Activated B cell treated with CpG ODN at 0.5 μM for 24 hours (primary cell): Measurements from ENCODE around the gene GNA14. TPM values are rescaled to one million over a fixed set of nuclear protein-coding genes. Genes with fewer than 3 reads are reported as not detected.

ENCODE experiments used
- ATAC-seq: fragments of 200-7000 bp; cut with Tn5 transposase; one replicate; pipeline ENCODE4 v1.10.0; 2021; ENCODE audit warnings: low read depth, mild to moderate bottlenecking, moderate library complexity
- CTCF ChIA-PET: fragments of 350-600 bp; sonication (Branson Sonifier 250); formaldehyde crosslinking; loops from one replicate; lab custom pipeline; 2021; ENCODE audit warnings: antibody characterized with exemption; lab: Charles Lee
- POLR2A ChIA-PET: fragments of 350-600 bp; sonication (Branson Sonifier 250); formaldehyde crosslinking; loops from one replicate; lab custom pipeline; 2021; ENCODE audit warnings: antibody characterized with exemption; lab: Charles Lee
- DNase-seq: peaks from one replicate; pipeline ENCODE4 v3.0.0; 2022
- H3K27ac Mint-ChIP-seq: one replicate; pipeline ENCODE4 v1.8.0; 2020; ENCODE audit warnings: mixed read lengths
- H3K27me3 Mint-ChIP-seq: one replicate; pipeline ENCODE4 v1.8.0; 2021; ENCODE audit warnings: mixed read lengths
- H3K36me3 Mint-ChIP-seq: one replicate; pipeline ENCODE4 v1.8.0; 2021; ENCODE audit warnings: low read depth, mixed read lengths
- H3K4me1 Mint-ChIP-seq: one replicate; pipeline ENCODE4 v1.8.0; 2021; ENCODE audit warnings: mixed read lengths
- H3K4me3 Mint-ChIP-seq: one replicate; pipeline ENCODE4 v1.8.0; 2020; ENCODE audit warnings: mild to moderate bottlenecking, mixed read lengths
- H3K9me3 Mint-ChIP-seq: one replicate; pipeline ENCODE4 v1.8.0; 2020; ENCODE audit warnings: mixed read lengths
- intact Hi-C: fragments of 100-400 bp; cut with micrococcal nuclease; formaldehyde crosslinking; loops from one replicate; pipeline ENCODE4 v1.15.1; 2024
- total RNA-seq: library from RNA; stranded (reverse); gene quantifications from 2 replicates; pipeline ENCODE4 v1.2.3, GENCODE V29; 2022
- TF ChIP-seq, protein P1 (sequence below): fragments of 200-600 bp; IDR thresholded peaks from one replicate; pipeline ENCODE4 v1.8.0; 2022; ENCODE audit warnings: antibody characterized with exemption, mild to moderate bottlenecking

Gene GNA14
- total RNA-seq, 1 donor from 2014 or later, result not detected

GRCh38 chr9:77600810-77601209, 47.3 kb downstream of the GNA14 start:
- peaks cover 3% of the 10 kb centered on the region for H3K27me3 Mint-ChIP-seq

GRCh38 chr9:77599492-77599891, 48.6 kb downstream of the GNA14 start:
- H3K27me3 Mint-ChIP-seq, result peaks cover 7% of the 10 kb centered on the region
- ChIA-PET POLR2A (no interaction called here), CTCF (no interaction called here)
- intact Hi-C loops, result no loop called here
- H3K4me3 Mint-ChIP-seq, result no peak overlapping the region
- TF ChIP-seq, protein P1, sequence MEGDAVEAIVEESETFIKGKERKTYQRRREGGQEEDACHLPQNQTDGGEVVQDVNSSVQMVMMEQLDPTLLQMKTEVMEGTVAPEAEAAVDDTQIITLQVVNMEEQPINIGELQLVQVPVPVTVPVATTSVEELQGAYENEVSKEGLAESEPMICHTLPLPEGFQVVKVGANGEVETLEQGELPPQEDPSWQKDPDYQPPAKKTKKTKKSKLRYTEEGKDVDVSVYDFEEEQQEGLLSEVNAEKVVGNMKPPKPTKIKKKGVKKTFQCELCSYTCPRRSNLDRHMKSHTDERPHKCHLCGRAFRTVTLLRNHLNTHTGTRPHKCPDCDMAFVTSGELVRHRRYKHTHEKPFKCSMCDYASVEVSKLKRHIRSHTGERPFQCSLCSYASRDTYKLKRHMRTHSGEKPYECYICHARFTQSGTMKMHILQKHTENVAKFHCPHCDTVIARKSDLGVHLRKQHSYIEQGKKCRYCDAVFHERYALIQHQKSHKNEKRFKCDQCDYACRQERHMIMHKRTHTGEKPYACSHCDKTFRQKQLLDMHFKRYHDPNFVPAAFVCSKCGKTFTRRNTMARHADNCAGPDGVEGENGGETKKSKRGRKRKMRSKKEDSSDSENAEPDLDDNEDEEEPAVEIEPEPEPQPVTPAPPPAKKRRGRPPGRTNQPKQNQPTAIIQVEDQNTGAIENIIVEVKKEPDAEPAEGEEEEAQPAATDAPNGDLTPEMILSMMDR, result no peak
- H3K4me1 Mint-ChIP-seq, result no peaks in the 10 kb centered on the region
- ATAC-seq, result no peak
- no peak for DNase-seq
- H3K36me3 Mint-ChIP-seq, result no peaks in the 10 kb centered on the region
- no peaks in the 10 kb centered on the region for H3K9me3 Mint-ChIP-seq
- no peak overlapping the region for H3K27ac Mint-ChIP-seq

More at GRCh38 chr9:77600810-77601209, 47.3 kb downstream of the GNA14 start:
- Mint-ChIP-seq H3K27ac (no peak overlapping the region), H3K4me1 (no peaks in the 10 kb centered on the region), H3K36me3 (no peaks in the 10 kb centered on the region), H3K4me3 (no peak overlapping the region), H3K9me3 (no peaks in the 10 kb centered on the region)
- TF ChIP-seq, protein P1, result no peak
- ATAC-seq, result no peak
- intact Hi-C loops, result no loop called here
- DNase-seq, result no peak
- ChIA-PET POLR2A (no interaction called here), CTCF (no interaction called here)

GRCh38 chr9:77598991-77599390, 49.1 kb downstream of the GNA14 start:
- no peaks in the 10 kb centered on the region for H3K36me3 Mint-ChIP-seq
- H3K4me3 Mint-ChIP-seq, result no peak overlapping the region
- H3K27ac Mint-ChIP-seq, result no peak overlapping the region
- TF ChIP-seq, protein P1, result no peak
- H3K4me1 Mint-ChIP-seq, result no peaks in the 10 kb centered on the region
- DNase-seq, result no peak
- no peak for ATAC-seq
- peaks cover 7% of the 10 kb centered on the region for H3K27me3 Mint-ChIP-seq
- intact Hi-C loops, result no loop called here
- POLR2A ChIA-PET, result no interaction called here
- no peaks in the 10 kb centered on the region for H3K9me3 Mint-ChIP-seq
- CTCF ChIA-PET, result no interaction called here

- Mint-ChIP-seq H3K4me1 (no peaks in the 10 kb centered on the region), H3K4me3 (no peak overlapping the region), H3K27me3 (peaks cover 7% of the 10 kb centered on the region), H3K36me3 (no peaks in the 10 kb centered on the region), H3K27ac (no peak overlapping the region), H3K9me3 (no peaks in the 10 kb centered on the region)
- ATAC-seq (no peak), DNase-seq (no peak)
- TF ChIP-seq, protein P1, result no peak
- ChIA-PET CTCF (no interaction called here), POLR2A (no interaction called here)
- intact Hi-C loops, result no loop called here
Observed at GRCh38 chr9:77598524-77598923, 49.6 kb downstream of the GNA14 start.

DNA sequence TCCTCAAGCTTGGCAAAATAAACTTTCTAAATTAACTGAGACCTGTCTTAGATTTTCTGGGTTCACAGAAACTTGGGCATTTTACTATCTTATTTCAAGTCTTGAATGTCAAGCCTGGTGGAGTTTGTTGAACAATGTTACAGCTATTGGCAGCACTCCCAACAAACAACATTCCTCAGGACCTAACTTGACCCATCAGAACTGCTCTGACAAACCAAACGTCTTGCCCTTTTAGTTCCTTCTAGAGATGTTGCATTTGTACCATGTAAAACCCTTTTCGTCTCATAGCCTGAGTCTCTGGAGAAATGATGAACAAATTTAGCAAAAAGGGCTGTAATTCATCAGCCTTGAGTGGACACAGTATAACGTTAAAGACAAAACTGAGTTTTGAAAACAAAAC, 51.1 kb downstream of the GNA14 start:
- TF ChIP-seq, protein P1, result no peak
- Mint-ChIP-seq H3K27ac (no peak overlapping the region), H3K4me3 (no peak overlapping the region), H3K27me3 (peaks cover 7% of the 10 kb centered on the region), H3K4me1 (no peaks in the 10 kb centered on the region), H3K36me3 (no peaks in the 10 kb centered on the region), H3K9me3 (no peaks in the 10 kb centered on the region)
- ChIA-PET POLR2A (no interaction called here), CTCF (no interaction called here)
- ATAC-seq (no peak), DNase-seq (no peak)
- intact Hi-C loops, result no loop called here
